Retinal pigment epithelial cell (primary cell): Measurements from ENCODE around the gene CCNE1.
A peak's percentile ranks its signal among the peaks of the same experiment; 100 is the strongest.

Experiments used
- DNase-seq: peaks from one replicate; pipeline ENCODE4 v3.0.0-alpha.2; 2010; ENCODE audit warnings: low read depth
- H3K4me3 ChIP-seq: 2 replicates; pipeline ENCODE4 v1.5.1; 2011; ENCODE audit warnings: mild to moderate bottlenecking, low read length, control low read depth, moderate library complexity
- TF ChIP-seq, protein P1 (sequence below): conservative IDR thresholded peaks from 2 replicates; pipeline ENCODE4 v1.5.1; 2011; ENCODE audit warnings: low read depth, low read length, control low read depth, inconsistent platforms

The CCNE1 gene

DNA sequence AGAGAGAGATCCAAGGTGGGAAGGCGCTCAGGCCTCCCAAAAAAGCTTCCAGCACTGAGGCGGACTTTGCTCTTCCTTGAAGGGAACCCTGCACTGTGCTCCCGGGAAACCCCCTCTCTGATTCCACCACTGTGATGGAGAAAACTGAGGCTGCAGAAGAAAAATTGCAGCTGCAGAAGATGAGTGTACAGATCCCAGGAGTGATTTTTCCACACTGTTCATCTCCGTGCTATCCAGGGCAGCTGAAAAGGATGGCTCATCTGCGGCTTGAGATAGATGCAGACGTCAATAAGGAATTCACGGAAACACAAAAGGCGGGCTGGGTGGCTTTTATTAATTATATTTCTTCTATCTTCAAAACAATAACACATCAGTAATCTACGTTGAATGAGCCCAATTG, 26.2 kb downstream of the CCNE1 start:
- TF ChIP-seq, protein P1, sequence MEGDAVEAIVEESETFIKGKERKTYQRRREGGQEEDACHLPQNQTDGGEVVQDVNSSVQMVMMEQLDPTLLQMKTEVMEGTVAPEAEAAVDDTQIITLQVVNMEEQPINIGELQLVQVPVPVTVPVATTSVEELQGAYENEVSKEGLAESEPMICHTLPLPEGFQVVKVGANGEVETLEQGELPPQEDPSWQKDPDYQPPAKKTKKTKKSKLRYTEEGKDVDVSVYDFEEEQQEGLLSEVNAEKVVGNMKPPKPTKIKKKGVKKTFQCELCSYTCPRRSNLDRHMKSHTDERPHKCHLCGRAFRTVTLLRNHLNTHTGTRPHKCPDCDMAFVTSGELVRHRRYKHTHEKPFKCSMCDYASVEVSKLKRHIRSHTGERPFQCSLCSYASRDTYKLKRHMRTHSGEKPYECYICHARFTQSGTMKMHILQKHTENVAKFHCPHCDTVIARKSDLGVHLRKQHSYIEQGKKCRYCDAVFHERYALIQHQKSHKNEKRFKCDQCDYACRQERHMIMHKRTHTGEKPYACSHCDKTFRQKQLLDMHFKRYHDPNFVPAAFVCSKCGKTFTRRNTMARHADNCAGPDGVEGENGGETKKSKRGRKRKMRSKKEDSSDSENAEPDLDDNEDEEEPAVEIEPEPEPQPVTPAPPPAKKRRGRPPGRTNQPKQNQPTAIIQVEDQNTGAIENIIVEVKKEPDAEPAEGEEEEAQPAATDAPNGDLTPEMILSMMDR: no peak
- DNase-seq: no peak
- no peak overlapping the region for H3K4me3 ChIP-seq

DNA sequence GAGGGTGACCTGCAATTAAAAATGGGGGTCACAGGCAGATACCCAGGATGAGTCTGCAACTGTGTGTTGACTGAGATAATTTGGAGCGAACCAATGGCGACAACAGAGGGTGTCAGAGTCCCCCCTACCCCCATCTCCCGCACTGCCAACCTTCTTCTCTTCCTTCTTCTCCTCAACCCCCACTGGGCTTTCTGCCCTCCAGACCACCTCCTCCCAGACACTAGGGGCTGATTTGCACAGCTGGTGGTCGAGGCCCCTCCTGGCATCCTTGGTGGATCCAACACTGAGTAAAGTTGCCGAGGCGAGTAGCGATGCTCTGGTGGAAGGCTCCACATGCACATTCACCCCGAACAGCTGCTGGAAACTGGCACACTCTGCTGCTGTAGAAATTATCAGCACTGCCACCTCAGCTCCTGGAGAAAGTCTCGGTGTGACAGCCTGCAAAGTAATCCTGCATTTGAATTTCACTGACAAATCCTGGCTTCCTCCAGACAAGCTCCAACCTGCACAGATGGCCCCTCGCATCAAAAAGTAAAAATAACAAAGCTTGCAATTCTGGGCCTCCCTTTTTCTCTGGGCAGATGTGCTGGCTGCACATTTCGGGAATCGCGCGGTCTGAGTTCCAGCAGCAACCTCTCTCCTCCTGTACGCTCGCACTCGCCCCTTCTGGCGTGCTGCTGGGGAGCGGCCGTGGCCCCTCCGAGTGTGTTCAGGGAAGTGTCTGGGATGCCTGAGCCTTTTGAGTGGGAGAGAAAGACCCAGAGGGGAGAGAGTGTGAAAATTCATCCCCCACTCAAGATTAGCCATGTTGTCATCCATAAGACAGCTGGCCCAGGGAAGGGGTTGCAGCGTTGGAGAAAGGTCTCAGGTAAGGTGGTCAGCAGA, 28.5 kb downstream of the CCNE1 start:
- DNase-seq: no peak
- TF ChIP-seq, protein P1: no peak

GRCh38 chr19:29841209-29841558, 29.4 kb downstream of the CCNE1 start:
- no peak overlapping the region for H3K4me3 ChIP-seq
- DNase-seq: no peak
- TF ChIP-seq, protein P1: no peak

More for the DNA sequence above, 28.5 kb downstream of the CCNE1 start:
- H3K4me3 ChIP-seq: no peak overlapping the region

DNA sequence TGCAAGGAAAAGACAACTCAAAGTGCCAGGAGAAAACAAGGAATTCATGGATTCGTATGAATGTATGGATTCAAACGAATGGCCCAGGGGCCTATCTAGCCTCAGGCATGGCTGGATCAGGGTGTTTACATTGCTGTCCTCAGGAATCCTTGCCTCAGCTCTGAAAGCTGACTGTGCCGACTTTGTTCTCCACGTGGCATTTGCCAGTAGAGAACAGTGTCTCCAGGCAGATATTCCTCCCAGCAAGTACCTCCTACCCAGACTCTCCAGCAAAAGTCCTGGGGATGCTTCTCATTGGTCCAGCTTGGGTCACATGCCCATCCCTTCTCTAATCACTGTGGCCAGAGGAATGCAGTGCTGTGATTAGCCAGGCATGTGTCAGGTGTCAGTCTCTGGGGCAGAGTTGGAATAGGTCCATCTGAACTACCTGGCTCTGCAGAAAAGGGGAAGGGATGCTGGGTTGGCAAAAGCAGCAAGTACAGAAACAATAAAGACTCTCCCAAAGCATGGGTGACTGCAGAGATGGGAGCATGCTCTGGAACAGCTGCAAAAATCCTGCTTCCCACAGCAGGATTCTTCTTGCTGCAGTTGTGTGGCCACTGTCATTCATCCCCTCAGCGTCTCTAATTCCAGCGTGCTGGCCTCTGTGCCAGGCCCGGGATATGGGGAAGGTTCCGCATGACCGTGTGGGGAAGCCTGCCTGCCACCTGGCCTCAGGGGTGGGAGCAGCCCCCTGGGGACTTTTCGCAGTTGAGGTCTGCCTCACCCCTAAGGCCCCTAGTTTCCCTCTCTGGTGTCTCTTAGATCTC, 30.0 kb downstream of the CCNE1 start:
- peak; percentile 63 for DNase-seq
- TF ChIP-seq, protein P1: no peak
- H3K4me3 ChIP-seq: no peak overlapping the region

DNA sequence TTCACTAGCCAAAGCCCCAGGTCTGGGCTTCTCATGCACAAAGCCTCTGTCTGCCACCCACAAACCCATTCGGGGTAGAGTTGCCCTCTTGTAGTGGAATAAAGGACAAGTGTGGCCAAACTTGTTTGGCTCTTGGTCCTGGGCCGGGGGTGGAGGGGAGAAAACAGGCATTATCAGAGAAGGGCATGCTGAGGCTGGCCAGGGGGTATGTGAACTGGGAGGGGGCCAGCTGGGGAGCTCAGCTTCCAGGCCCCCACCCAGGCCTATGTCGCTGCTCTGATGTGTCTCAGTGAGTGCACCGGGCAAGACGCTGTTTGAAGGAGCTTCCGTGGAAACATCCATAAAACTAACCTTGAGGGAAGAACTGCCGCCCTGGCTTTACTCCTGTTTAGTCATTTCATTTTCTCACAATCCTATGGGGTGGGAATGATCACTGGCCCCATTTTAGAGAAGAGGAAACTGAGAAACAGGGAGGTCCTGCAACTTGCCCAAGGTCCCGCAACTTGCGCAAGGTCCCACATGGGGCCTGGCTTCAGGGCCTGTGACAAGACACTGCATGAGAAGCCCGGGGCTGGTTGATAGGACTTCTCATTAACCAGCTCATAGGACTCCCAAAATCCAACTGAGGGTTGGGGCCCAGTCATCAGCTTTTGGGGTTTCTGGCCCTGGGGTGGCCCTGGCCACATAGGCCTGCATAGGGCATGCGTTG, 30.8 kb downstream of the CCNE1 start:
- DNase-seq: no peak
- H3K4me3 ChIP-seq: no peak overlapping the region

DNA sequence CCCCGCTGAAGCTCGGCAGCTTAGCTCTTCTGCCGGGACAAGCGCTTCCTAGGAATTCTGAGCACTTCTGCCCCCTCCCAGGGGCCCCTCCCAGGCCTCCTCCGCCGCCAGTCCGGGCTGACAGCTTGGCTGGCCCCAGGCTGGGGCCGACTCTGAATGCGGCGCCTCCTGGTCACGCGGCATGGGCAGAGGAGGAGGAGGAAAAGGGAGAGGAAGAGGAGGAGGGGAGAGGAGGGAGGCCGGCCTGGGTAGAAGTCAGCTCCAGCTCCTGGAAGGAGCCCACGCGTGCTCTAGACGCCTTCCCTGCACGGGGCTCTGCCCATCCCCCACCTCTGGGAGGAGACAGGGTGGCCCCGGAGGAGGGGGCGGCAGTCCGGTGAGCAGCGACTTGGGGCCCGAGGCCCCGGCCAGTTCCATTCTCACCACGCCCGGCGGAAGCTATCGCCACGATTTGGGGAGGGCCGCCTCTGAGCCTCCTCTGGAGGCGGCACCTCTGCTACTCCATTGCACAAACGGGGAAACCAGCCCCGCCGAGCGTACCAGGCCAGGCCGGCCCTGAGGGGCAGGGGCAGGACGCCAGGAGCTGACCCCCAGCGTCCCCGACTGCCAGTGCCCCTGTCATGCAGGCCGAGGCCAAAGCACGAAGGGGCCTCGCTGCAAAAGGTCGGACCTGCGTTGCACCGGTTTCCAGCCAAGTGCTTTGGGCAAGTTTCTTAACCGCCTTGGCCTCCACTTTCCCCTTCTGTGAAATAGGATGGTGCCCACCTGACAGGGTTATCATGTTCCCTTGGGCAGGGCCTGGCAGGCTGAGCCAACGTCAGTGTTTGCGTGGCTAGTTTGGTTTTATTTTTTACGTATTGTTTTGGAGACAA, 31.6 kb downstream of the CCNE1 start:
- TF ChIP-seq, protein P1: no peak
- peak overlapping the region; percentile 38 for H3K4me3 ChIP-seq
- no peak for DNase-seq

More for the DNA sequence above, 30.8 kb downstream of the CCNE1 start:
- TF ChIP-seq, protein P1: no peak
